ENCODE data around the gene ME3.
"Not testable (repeated sequence)": the region's sequence is repeated elsewhere in the genome, so short reads cannot be mapped to it uniquely, and the experiment has no call there.

The ME3 gene

DNA sequence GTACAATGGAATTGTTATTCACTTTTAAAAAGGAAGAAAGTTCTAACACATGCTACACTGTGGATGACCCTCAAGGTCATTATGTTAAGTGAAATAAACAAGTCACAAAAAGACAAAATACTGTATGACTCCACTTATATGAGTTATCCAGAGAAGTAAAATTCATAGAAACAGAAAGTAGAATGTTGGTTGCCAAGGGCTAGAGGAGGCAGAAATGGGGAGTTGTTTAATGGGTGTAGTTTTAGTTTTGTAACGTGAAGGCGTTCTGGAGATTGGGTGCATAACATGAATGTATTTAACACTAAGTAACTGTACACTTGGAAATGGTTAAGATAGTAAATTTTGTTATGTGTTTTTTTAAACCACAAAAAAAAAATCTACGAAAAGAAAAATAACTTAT, 253.9 kb downstream of the ME3 start:
- H3K9me3 ChIP-seq (ENCODE audit: control extremely low read depth in 1 of 5, control insufficient read depth in 4 of 5, insufficient read depth in 2 of 5, low read depth in 1 of 5, low read length in 4 of 5): no peaks in the 10 kb centered on the region
- no CpG with 5 or more reads among the region's 3 CpGs for WGBS (ENCODE audit: insufficient coverage)
- no peak overlapping the region for H3K27ac ChIP-seq (ENCODE audit: insufficient read depth in 1 of 2, low read depth in 1 of 2, low read length in 2 of 2, poor library complexity in 1 of 2, severe bottlenecking in 2 of 2)
- H3K27me3 ChIP-seq (replicated peaks in 2 of 5; ENCODE audit: control insufficient read depth in 4 of 5, insufficient read depth in 5 of 5, low read length in 4 of 5): no peaks in the 10 kb centered on the region
- no peaks in the 10 kb centered on the region for H3K36me3 ChIP-seq (ENCODE audit: control insufficient read depth in 4 of 4, insufficient read depth in 4 of 4, low read length in 3 of 4)
- ChIA-PET POLR2A (no interaction called here), CTCF (interaction anchor here (0.7 kb wide), 1 partner anchor 170 kb away, joined by 3 read pairs; no protein-coding TSS in a partner anchor)
- no peak overlapping the region for H3K4me3 ChIP-seq (ENCODE audit: control insufficient read depth in 1 of 7, extremely low read depth in 1 of 7, insufficient read depth in 4 of 7, low read depth in 2 of 7, low read length in 6 of 7)
- no peak for DNase-seq
- no peaks in the 10 kb centered on the region for H3K4me1 ChIP-seq (ENCODE audit: control extremely low read depth in 1 of 4, control insufficient read depth in 4 of 4, insufficient read depth in 4 of 4, low read length in 3 of 4)

DNA sequence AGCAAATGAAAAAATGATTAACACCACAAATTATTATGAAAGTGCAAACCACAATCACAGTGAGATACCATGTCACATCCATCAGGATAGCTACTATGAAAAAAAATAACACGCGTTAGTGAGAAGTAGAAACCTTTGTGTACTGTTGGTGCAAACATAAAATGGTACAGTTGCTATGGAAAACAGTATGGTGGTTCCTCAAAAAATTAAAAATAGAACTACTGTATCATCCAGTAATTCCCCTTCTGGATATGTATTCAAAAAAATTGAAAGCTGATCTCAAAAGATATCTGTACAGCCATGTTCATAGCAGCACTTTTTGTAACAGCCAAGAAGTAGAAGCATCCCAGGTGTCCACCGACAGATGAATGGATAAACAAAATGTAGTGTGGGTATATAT, 254.3 kb downstream of the ME3 start:
- H3K27me3 ChIP-seq (replicated peaks in 2 of 5; ENCODE audit: control insufficient read depth in 4 of 5, insufficient read depth in 5 of 5, low read length in 4 of 5): no peaks in the 10 kb centered on the region
- DNase-seq: peak in 2 of 3 donors; percentile 5 to 16
- WGBS (ENCODE audit: insufficient coverage): no CpG with 5 or more reads among the region's 3 CpGs
- ChIA-PET CTCF (no interaction called here), POLR2A (no interaction called here)
- H3K4me1 ChIP-seq (ENCODE audit: control extremely low read depth in 1 of 4, control insufficient read depth in 4 of 4, insufficient read depth in 4 of 4, low read length in 3 of 4): no peaks in the 10 kb centered on the region
- H3K9me3 ChIP-seq (ENCODE audit: control extremely low read depth in 1 of 5, control insufficient read depth in 4 of 5, insufficient read depth in 2 of 5, low read depth in 1 of 5, low read length in 4 of 5): no peaks in the 10 kb centered on the region
- H3K4me3 ChIP-seq (ENCODE audit: control insufficient read depth in 1 of 7, extremely low read depth in 1 of 7, insufficient read depth in 4 of 7, low read depth in 2 of 7, low read length in 6 of 7): no peak overlapping the region
- no peaks in the 10 kb centered on the region for H3K36me3 ChIP-seq (ENCODE audit: control insufficient read depth in 4 of 4, insufficient read depth in 4 of 4, low read length in 3 of 4)
- no peak overlapping the region for H3K27ac ChIP-seq (ENCODE audit: insufficient read depth in 1 of 2, low read depth in 1 of 2, low read length in 2 of 2, poor library complexity in 1 of 2, severe bottlenecking in 2 of 2)

DNA sequence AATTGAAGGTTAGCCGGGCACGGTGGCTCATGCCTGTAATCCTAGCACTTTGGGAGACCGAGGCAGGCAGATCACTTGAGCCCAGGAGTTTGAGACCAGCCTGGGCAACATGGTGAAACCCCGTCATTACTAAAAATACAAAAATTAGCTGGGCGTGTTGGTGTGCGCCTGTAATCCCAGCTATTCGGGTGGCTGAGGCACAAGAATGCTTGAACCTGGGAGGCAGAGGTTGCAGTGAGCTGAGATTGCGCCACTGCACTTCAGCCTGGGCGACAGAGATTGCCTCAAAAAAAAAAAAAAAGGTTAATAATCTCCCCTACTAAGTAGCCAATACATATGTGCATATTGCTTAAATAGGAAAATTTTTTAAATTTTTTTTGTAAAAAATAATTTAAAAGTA, 255.5 kb downstream of the ME3 start:
- H3K4me3 ChIP-seq (ENCODE audit: control insufficient read depth in 1 of 7, extremely low read depth in 1 of 7, insufficient read depth in 4 of 7, low read depth in 2 of 7, low read length in 6 of 7); H3K27me3 ChIP-seq (replicated peaks in 2 of 5; ENCODE audit: control insufficient read depth in 4 of 5, insufficient read depth in 5 of 5, low read length in 4 of 5); POLR2A ChIA-PET; H3K9me3 ChIP-seq (ENCODE audit: control extremely low read depth in 1 of 5, control insufficient read depth in 4 of 5, insufficient read depth in 2 of 5, low read depth in 1 of 5, low read length in 4 of 5); DNase-seq; H3K27ac ChIP-seq (ENCODE audit: insufficient read depth in 1 of 2, low read depth in 1 of 2, low read length in 2 of 2, poor library complexity in 1 of 2, severe bottlenecking in 2 of 2); H3K4me1 ChIP-seq (ENCODE audit: control extremely low read depth in 1 of 4, control insufficient read depth in 4 of 4, insufficient read depth in 4 of 4, low read length in 3 of 4); H3K36me3 ChIP-seq (ENCODE audit: control insufficient read depth in 4 of 4, insufficient read depth in 4 of 4, low read length in 3 of 4); CTCF ChIA-PET: not testable (repeated sequence)
- WGBS (ENCODE audit: insufficient coverage): 96% methylated on average over 6 of the region's 9 CpGs

GRCh38 chr11:86416494-86416893, 255.9 kb downstream of the ME3 start:
- Histone ChIP-seq H3K27me3 (replicated peaks in 2 of 5; ENCODE audit: control insufficient read depth in 4 of 5, insufficient read depth in 5 of 5, low read length in 4 of 5) (no peaks in the 10 kb centered on the region), H3K27ac (ENCODE audit: insufficient read depth in 1 of 2, low read depth in 1 of 2, low read length in 2 of 2, poor library complexity in 1 of 2, severe bottlenecking in 2 of 2) (no peak overlapping the region), H3K4me1 (ENCODE audit: control extremely low read depth in 1 of 4, control insufficient read depth in 4 of 4, insufficient read depth in 4 of 4, low read length in 3 of 4) (no peaks in the 10 kb centered on the region), H3K36me3 (ENCODE audit: control insufficient read depth in 4 of 4, insufficient read depth in 4 of 4, low read length in 3 of 4) (no peaks in the 10 kb centered on the region), H3K4me3 (ENCODE audit: control insufficient read depth in 1 of 7, extremely low read depth in 1 of 7, insufficient read depth in 4 of 7, low read depth in 2 of 7, low read length in 6 of 7) (no peak overlapping the region), H3K9me3 (ENCODE audit: control extremely low read depth in 1 of 5, control insufficient read depth in 4 of 5, insufficient read depth in 2 of 5, low read depth in 1 of 5, low read length in 4 of 5) (no peaks in the 10 kb centered on the region)
- POLR2A ChIA-PET: no interaction called here
- no CpG with 5 or more reads among the region's 1 CpG for WGBS (ENCODE audit: insufficient coverage)
- no peak for DNase-seq
- CTCF ChIA-PET: no interaction called here

DNA sequence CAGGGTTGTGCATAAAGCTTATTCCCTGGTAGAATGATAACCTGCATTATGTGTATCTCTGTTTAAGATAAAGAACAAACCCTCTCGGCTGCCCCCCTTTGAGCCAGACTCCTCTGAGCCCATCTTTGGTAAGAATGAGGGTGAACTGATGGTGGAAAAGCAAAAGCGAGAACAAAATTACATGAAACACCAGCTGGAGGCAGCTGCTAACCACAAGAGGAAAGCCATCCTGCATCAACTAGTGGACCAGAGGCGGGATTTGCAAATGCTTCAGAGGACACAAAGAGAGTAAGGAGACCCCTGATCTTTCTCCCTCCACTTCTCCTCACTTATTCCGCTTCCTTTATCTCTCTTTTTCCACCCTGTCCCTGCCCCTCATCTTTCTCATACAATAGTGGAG, 257.4 kb downstream of the ME3 start:
- WGBS (ENCODE audit: insufficient coverage): 93% methylated on average over 2 of the region's 4 CpGs
- Histone ChIP-seq H3K4me3 (ENCODE audit: control insufficient read depth in 1 of 7, extremely low read depth in 1 of 7, insufficient read depth in 4 of 7, low read depth in 2 of 7, low read length in 6 of 7) (no peak overlapping the region), H3K27me3 (replicated peaks in 2 of 5; ENCODE audit: control insufficient read depth in 4 of 5, insufficient read depth in 5 of 5, low read length in 4 of 5) (no peaks in the 10 kb centered on the region), H3K4me1 (ENCODE audit: control extremely low read depth in 1 of 4, control insufficient read depth in 4 of 4, insufficient read depth in 4 of 4, low read length in 3 of 4) (no peaks in the 10 kb centered on the region), H3K9me3 (ENCODE audit: control extremely low read depth in 1 of 5, control insufficient read depth in 4 of 5, insufficient read depth in 2 of 5, low read depth in 1 of 5, low read length in 4 of 5) (no peaks in the 10 kb centered on the region), H3K36me3 (ENCODE audit: control insufficient read depth in 4 of 4, insufficient read depth in 4 of 4, low read length in 3 of 4) (no peaks in the 10 kb centered on the region), H3K27ac (ENCODE audit: insufficient read depth in 1 of 2, low read depth in 1 of 2, low read length in 2 of 2, poor library complexity in 1 of 2, severe bottlenecking in 2 of 2) (no peak overlapping the region)
- POLR2A ChIA-PET: no interaction called here
- no peak for DNase-seq
- CTCF ChIA-PET: no interaction called here

DNA sequence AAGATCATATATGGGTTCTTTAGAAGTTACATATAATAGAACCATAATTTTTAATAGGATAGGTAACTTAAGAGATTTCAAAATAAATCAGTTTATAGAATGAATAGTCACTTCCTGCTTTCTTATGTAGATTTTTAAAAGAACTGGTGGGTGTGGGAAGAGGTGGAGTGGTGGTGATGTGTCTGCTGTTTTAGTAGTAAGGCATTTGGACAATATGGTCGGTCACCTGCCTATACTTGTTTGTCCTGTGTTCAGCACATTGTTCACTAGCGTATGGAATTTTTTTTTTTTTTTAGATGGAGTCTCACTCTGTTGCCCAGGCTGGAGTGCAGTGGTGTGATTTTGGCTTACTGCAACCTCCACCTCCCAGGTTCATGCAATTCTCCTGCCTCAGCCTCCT, 258.4 kb downstream of the ME3 start:
- Histone ChIP-seq H3K4me1 (ENCODE audit: control extremely low read depth in 1 of 4, control insufficient read depth in 4 of 4, insufficient read depth in 4 of 4, low read length in 3 of 4) (no peaks in the 10 kb centered on the region), H3K27ac (ENCODE audit: insufficient read depth in 1 of 2, low read depth in 1 of 2, low read length in 2 of 2, poor library complexity in 1 of 2, severe bottlenecking in 2 of 2) (no peak overlapping the region), H3K36me3 (ENCODE audit: control insufficient read depth in 4 of 4, insufficient read depth in 4 of 4, low read length in 3 of 4) (no peaks in the 10 kb centered on the region), H3K27me3 (replicated peaks in 2 of 5; ENCODE audit: control insufficient read depth in 4 of 5, insufficient read depth in 5 of 5, low read length in 4 of 5) (no peaks in the 10 kb centered on the region), H3K4me3 (ENCODE audit: control insufficient read depth in 1 of 7, extremely low read depth in 1 of 7, insufficient read depth in 4 of 7, low read depth in 2 of 7, low read length in 6 of 7) (no peak overlapping the region), H3K9me3 (ENCODE audit: control extremely low read depth in 1 of 5, control insufficient read depth in 4 of 5, insufficient read depth in 2 of 5, low read depth in 1 of 5, low read length in 4 of 5) (no peaks in the 10 kb centered on the region)
- ChIA-PET POLR2A (no interaction called here), CTCF (no interaction called here)
- WGBS (ENCODE audit: insufficient coverage): no CpG with 5 or more reads among the region's 2 CpGs
- no peak for DNase-seq

DNA sequence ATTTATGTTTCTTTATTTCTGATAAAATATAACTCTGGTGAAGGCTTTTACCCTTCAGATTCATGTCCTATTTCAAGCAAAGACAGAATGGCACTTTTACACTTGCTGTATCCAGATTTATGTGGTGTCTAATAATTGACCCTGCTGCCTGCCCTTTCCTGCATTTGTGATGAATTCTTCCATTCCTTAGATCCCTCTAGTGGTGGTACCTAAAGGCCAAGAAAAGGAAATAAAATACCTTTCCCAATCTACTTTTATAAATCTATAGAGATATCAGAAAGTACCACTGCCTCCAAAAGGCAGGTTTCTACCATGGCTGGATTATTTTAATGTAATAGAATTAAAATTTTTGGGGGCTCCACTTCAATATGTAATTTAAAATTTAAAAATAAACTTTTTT, 263.6 kb downstream of the ME3 start:
- Histone ChIP-seq H3K36me3 (ENCODE audit: control insufficient read depth in 4 of 4, insufficient read depth in 4 of 4, low read length in 3 of 4) (no peaks in the 10 kb centered on the region), H3K27ac (ENCODE audit: insufficient read depth in 1 of 2, low read depth in 1 of 2, low read length in 2 of 2, poor library complexity in 1 of 2, severe bottlenecking in 2 of 2) (no peak overlapping the region), H3K4me1 (ENCODE audit: control extremely low read depth in 1 of 4, control insufficient read depth in 4 of 4, insufficient read depth in 4 of 4, low read length in 3 of 4) (no peaks in the 10 kb centered on the region), H3K27me3 (replicated peaks in 2 of 5; ENCODE audit: control insufficient read depth in 4 of 5, insufficient read depth in 5 of 5, low read length in 4 of 5) (no peaks in the 10 kb centered on the region), H3K4me3 (ENCODE audit: control insufficient read depth in 1 of 7, extremely low read depth in 1 of 7, insufficient read depth in 4 of 7, low read depth in 2 of 7, low read length in 6 of 7) (no peak overlapping the region), H3K9me3 (ENCODE audit: control extremely low read depth in 1 of 5, control insufficient read depth in 4 of 5, insufficient read depth in 2 of 5, low read depth in 1 of 5, low read length in 4 of 5) (no peaks in the 10 kb centered on the region)
- no peak for DNase-seq
- ChIA-PET CTCF (interaction anchor here (0.7 kb wide), 1 partner anchor 813 kb away, joined by 3 read pairs; no protein-coding TSS in a partner anchor), POLR2A (interaction anchor here (0.7 kb wide), 1 partner anchor 1060 kb away, joined by 5 read pairs; no protein-coding TSS in a partner anchor)

Data from common myeloid progenitor, CD34-positive (primary cell).